Loucy (cell line): Measurements from ENCODE around the gene GCAT.

Experiments used
- H2AFZ ChIP-seq: fragments of 200-600 bp; sonication (generic); 2 replicates; pipeline ENCODE4 v1.6.0; 2016; ENCODE audit warnings: antibody characterized with exemption, mild to moderate bottlenecking, low read length, moderate library complexity
- H3F3A ChIP-seq: fragments of 200-600 bp; 2 replicates; pipeline ENCODE4 v1.6.0; 2016; ENCODE audit warnings: antibody characterized with exemption, low read depth, mild to moderate bottlenecking
- H3K27me3 ChIP-seq: fragments of 200-600 bp; sonication (generic); 2 replicates; pipeline ENCODE4 v1.6.1; 2014; ENCODE audit warnings: low read length, mild to moderate bottlenecking; ENCODE audit not compliant: insufficient read depth, poor library complexity, severe bottlenecking
- H3K36me3 ChIP-seq: fragments of 200-600 bp; sonication (generic); 2 replicates; pipeline ENCODE4 v1.6.1; 2016; ENCODE audit warnings: low read length; ENCODE audit not compliant: insufficient read depth
- H3K4me1 ChIP-seq: fragments of 200-600 bp; sonication (generic); 2 replicates; pipeline ENCODE4 v1.5.1; 2014; ENCODE audit warnings: low read length, mild to moderate bottlenecking; ENCODE audit not compliant: insufficient read depth, poor library complexity, severe bottlenecking
- H3K4me2 ChIP-seq: fragments of 200-600 bp; sonication (generic); 2 replicates; pipeline ENCODE4 v1.6.0; 2014; ENCODE audit warnings: antibody characterized with exemption, low read length, low read depth, mild to moderate bottlenecking; ENCODE audit not compliant: poor library complexity, severe bottlenecking
- H3K4me3 ChIP-seq: fragments of 200-600 bp; sonication (generic); 2 replicates; pipeline ENCODE4 v1.5.1; 2014; ENCODE audit warnings: low read length, mild to moderate bottlenecking, mixed read lengths; ENCODE audit not compliant: poor library complexity, severe bottlenecking
- H3K79me2 ChIP-seq: fragments of 200-600 bp; sonication (generic); 2 replicates; pipeline ENCODE4 v1.6.1; 2014; ENCODE audit warnings: low read length; ENCODE audit not compliant: insufficient read depth
- H3K9ac ChIP-seq: fragments of 200-600 bp; sonication (generic); 2 replicates; pipeline ENCODE4 v1.6.0; 2014; ENCODE audit warnings: mild to moderate bottlenecking, low read depth, low read length, moderate library complexity; ENCODE audit not compliant: poor library complexity, severe bottlenecking
- H3K9me2 ChIP-seq: fragments of 200-600 bp; sonication (generic); replicated peaks from 2 replicates; pipeline ENCODE4 v1.6.1; 2016; ENCODE audit warnings: low read depth, low read length, mixed read lengths
- H3K9me3 ChIP-seq: fragments of 200-600 bp; sonication (generic); 2 replicates; pipeline ENCODE4 v1.6.1; 2014; ENCODE audit warnings: mild to moderate bottlenecking, antibody characterized with exemption, low read length, low read depth; ENCODE audit not compliant: insufficient read depth
- H4K20me1 ChIP-seq: fragments of 200-600 bp; sonication (generic); 2 replicates; pipeline ENCODE4 v1.6.0; 2014; ENCODE audit warnings: antibody characterized with exemption, low read length, mild to moderate bottlenecking; ENCODE audit not compliant: insufficient read depth, poor library complexity, severe bottlenecking
- CTCF ChIP-seq: fragments of 200-600 bp; sonication (generic); conservative IDR thresholded peaks from 2 replicates; pipeline ENCODE4 v1.5.1; 2014; ENCODE audit warnings: mild to moderate bottlenecking, antibody characterized with exemption, low read length
- EZH2phosphoT487 ChIP-seq: fragments of 200-600 bp; IDR thresholded peaks from 2 replicates; pipeline ENCODE4 v1.6.1; 2018; ENCODE audit warnings: antibody characterized with exemption, mild to moderate bottlenecking, moderate library complexity, borderline replicate concordance

Gene GCAT

GRCh38 chr22:37775785-37776638 is 31.7 kb upstream of the GCAT start:
- Histone ChIP-seq H3K4me3 (no peak overlapping the region), H3K9me3 (no peaks in the 10 kb centered on the region), H4K20me1 (no peaks in the 10 kb centered on the region), H2AFZ (no peak overlapping the region), H3F3A (no peaks in the 10 kb centered on the region), H3K36me3 (peaks cover 15% of the 10 kb centered on the region; the same call in 1 of the 2 replicates), H3K27me3 (no peaks in the 10 kb centered on the region), H3K9ac (no peak overlapping the region), H3K4me1 (no peaks in the 10 kb centered on the region), H3K9me2 (no peaks in the 10 kb centered on the region), H3K4me2 (no peak overlapping the region), H3K79me2 (no peaks in the 10 kb centered on the region)
- TF ChIP-seq CTCF (no peak), EZH2phosphoT487 (no peak)

GRCh38 chr22:37776639-37777005 is 31.1 kb upstream of the GCAT start:
- H3K9ac ChIP-seq, result no peak overlapping the region
- H3K79me2 ChIP-seq, result no peaks in the 10 kb centered on the region
- H3F3A ChIP-seq, result no peaks in the 10 kb centered on the region
- no peaks in the 10 kb centered on the region for H3K27me3 ChIP-seq
- H3K9me2 ChIP-seq, result no peaks in the 10 kb centered on the region
- no peak overlapping the region for H2AFZ ChIP-seq
- no peak for TF ChIP-seq CTCF
- TF ChIP-seq EZH2phosphoT487, result no peak
- H4K20me1 ChIP-seq, result no peaks in the 10 kb centered on the region
- H3K4me3 ChIP-seq, result no peak overlapping the region
- H3K36me3 ChIP-seq, result peaks cover 13% of the 10 kb centered on the region; the same call in 1 of the 2 replicates
- no peaks in the 10 kb centered on the region for H3K4me1 ChIP-seq
- no peaks in the 10 kb centered on the region for H3K9me3 ChIP-seq
- no peak overlapping the region for H3K4me2 ChIP-seq

GRCh38 chr22:37777122-37777687 is 30.5 kb upstream of the GCAT start:
- Histone ChIP-seq H2AFZ (no peak overlapping the region), H3K9ac (no peak overlapping the region), H3K79me2 (no peaks in the 10 kb centered on the region), H3F3A (no peaks in the 10 kb centered on the region), H3K27me3 (no peaks in the 10 kb centered on the region), H3K4me3 (no peak overlapping the region), H3K36me3 (peaks cover 9% of the 10 kb centered on the region; the same call in 1 of the 2 replicates), H3K9me2 (no peaks in the 10 kb centered on the region), H4K20me1 (no peaks in the 10 kb centered on the region), H3K4me1 (no peaks in the 10 kb centered on the region), H3K4me2 (no peak overlapping the region), H3K9me3 (no peaks in the 10 kb centered on the region)
- TF ChIP-seq EZH2phosphoT487 (no peak), CTCF (no peak)
